ENCODE data around the gene DMXL2. TPM values are rescaled to one million over a fixed set of nuclear protein-coding genes. Genes with fewer than 3 reads are reported as not detected.

The DMXL2 gene
- total and polyA plus RNA-seq, 2 experiments from 2014 or later, result 6.1 to 61.1 TPM

DNA sequence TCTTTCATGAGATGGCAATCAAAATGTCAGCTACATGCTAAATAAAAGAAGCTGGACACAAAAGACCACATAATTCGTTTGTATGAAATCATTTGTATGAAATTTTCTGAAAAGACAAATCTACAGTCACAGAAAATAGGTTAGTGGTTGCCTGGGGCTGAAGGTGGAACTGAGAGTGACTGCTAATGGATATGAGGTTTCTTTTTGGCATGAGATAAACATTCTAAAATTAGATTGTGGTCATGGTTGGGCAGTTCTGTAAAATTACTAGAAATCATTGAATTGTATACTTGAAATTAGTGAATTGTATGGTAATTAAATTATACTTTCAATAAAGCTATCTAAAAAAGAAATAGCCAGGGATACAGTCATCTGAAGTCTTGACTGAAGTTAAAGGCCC lies 2.7 kb upstream of the DMXL2 start:
- Mint-ChIP-seq H3K36me3 (ENCODE audit: low read depth) (no peaks in the 10 kb centered on the region), H3K4me1 (peaks cover 22% of the 10 kb centered on the region), H3K27ac (no peak overlapping the region), H3K27me3 (ENCODE audit: insufficient read depth, low read depth, poor library complexity) (peaks cover 6% of the 10 kb centered on the region), H3K4me3 (no peak overlapping the region), H3K9me3 (no peaks in the 10 kb centered on the region; the same call in 2 of the 3 replicates)
- ATAC-seq (no peak), DNase-seq (ENCODE audit: low spot score) (no peak)
- Histone ChIP-seq H3K79me2 (replicated peaks; ENCODE audit: insufficient read depth) (no peaks in the 10 kb centered on the region; the same call in 1 of the 2 replicates), H3K4me3 (no peak overlapping the region), H3K27me3 (ENCODE audit: insufficient read depth) (peaks cover 28% of the 10 kb centered on the region), H3K36me3 (ENCODE audit: insufficient read depth) (no peaks in the 10 kb centered on the region), H3K9me2 (ENCODE audit: insufficient read depth) (0 out of 2 replicates have a peak, but pooled peaks cover 3% of the 10 kb centered on the region), H2AFZ (no peak overlapping the region), H3K4me1 (ENCODE audit: insufficient read depth) (peaks cover 18% of the 10 kb centered on the region), H3K27ac (ENCODE audit: low read depth) (no peak overlapping the region), H3F3A (replicated peaks; ENCODE audit: low read depth) (peaks cover 6% of the 10 kb centered on the region), H4K20me1 (replicated peaks; ENCODE audit: insufficient read depth) (no peaks in the 10 kb centered on the region), H3K4me2 (no peak overlapping the region)
- TF ChIP-seq CREB1 (CRISPR knock-in tag; IDR thresholded peaks at IDR 0.05; ENCODE audit: low read depth) (no peak), ZNF331 (CRISPR knock-in tag; IDR thresholded peaks at IDR 0.05; ENCODE audit: low read depth) (no peak), JUNB (IDR thresholded peaks at IDR 0.05; ENCODE audit: unreplicated experiment) (no peak), POLR2AphosphoS5 (IDR thresholded peaks at IDR 0.05; ENCODE audit: low read depth) (no peak), EZH2phosphoT487 (IDR thresholded peaks at IDR 0.05; ENCODE audit: unreplicated experiment) (no peak), ZNF114 (CRISPR knock-in tag; IDR thresholded peaks at IDR 0.05) (no peak), NANOG (IDR thresholded peaks at IDR 0.05; ENCODE audit: borderline replicate concordance) (no peak), STAT1 (IDR thresholded peaks at IDR 0.05; ENCODE audit: unreplicated experiment) (no peak), EZH2 (IDR thresholded peaks at IDR 0.05; ENCODE audit: low read depth, unreplicated experiment) (no peak)
- TF ChIP-seq, protein P1, sequence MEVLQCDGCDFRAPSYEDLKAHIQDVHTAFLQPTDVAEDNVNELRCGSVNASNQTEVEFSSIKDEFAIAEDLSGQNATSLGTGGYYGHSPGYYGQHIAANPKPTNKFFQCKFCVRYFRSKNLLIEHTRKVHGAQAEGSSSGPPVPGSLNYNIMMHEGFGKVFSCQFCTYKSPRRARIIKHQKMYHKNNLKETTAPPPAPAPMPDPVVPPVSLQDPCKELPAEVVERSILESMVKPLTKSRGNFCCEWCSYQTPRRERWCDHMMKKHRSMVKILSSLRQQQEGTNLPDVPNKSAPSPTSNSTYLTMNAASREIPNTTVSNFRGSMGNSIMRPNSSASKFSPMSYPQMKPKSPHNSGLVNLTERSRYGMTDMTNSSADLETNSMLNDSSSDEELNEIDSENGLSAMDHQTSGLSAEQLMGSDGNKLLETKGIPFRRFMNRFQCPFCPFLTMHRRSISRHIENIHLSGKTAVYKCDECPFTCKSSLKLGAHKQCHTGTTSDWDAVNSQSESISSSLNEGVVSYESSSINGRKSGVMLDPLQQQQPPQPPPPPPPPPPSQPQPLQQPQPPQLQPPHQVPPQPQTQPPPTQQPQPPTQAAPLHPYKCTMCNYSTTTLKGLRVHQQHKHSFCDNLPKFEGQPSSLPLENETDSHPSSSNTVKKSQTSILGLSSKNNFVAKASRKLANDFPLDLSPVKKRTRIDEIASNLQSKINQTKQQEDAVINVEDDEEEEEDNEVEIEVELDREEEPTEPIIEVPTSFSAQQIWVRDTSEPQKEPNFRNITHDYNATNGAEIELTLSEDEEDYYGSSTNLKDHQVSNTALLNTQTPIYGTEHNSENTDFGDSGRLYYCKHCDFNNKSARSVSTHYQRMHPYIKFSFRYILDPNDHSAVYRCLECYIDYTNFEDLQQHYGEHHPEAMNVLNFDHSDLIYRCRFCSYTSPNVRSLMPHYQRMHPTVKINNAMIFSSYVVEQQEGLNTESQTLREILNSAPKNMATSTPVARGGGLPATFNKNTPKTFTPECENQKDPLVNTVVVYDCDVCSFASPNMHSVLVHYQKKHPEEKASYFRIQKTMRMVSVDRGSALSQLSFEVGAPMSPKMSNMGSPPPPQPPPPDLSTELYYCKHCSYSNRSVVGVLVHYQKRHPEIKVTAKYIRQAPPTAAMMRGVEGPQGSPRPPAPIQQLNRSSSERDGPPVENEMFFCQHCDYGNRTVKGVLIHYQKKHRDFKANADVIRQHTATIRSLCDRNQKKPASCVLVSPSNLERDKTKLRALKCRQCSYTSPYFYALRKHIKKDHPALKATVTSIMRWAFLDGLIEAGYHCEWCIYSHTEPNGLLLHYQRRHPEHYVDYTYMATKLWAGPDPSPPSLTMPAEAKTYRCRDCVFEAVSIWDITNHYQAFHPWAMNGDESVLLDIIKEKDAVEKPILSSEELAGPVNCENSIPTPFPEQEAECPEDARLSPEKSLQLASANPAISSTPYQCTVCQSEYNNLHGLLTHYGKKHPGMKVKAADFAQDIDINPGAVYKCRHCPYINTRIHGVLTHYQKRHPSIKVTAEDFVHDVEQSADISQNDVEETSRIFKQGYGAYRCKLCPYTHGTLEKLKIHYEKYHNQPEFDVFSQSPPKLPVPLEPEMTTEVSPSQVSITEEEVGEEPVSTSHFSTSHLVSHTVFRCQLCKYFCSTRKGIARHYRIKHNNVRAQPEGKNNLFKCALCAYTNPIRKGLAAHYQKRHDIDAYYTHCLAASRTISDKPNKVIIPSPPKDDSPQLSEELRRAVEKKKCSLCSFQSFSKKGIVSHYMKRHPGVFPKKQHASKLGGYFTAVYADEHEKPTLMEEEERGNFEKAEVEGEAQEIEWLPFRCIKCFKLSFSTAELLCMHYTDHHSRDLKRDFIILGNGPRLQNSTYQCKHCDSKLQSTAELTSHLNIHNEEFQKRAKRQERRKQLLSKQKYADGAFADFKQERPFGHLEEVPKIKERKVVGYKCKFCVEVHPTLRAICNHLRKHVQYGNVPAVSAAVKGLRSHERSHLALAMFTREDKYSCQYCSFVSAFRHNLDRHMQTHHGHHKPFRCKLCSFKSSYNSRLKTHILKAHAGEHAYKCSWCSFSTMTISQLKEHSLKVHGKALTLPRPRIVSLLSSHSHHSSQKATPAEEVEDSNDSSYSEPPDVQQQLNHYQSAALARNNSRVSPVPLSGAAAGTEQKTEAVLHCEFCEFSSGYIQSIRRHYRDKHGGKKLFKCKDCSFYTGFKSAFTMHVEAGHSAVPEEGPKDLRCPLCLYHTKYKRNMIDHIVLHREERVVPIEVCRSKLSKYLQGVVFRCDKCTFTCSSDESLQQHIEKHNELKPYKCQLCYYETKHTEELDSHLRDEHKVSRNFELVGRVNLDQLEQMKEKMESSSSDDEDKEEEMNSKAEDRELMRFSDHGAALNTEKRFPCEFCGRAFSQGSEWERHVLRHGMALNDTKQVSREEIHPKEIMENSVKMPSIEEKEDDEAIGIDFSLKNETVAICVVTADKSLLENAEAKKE (CRISPR knock-in tag; IDR thresholded peaks at IDR 0.05), result no peak
- TF ChIP-seq, protein P2, sequence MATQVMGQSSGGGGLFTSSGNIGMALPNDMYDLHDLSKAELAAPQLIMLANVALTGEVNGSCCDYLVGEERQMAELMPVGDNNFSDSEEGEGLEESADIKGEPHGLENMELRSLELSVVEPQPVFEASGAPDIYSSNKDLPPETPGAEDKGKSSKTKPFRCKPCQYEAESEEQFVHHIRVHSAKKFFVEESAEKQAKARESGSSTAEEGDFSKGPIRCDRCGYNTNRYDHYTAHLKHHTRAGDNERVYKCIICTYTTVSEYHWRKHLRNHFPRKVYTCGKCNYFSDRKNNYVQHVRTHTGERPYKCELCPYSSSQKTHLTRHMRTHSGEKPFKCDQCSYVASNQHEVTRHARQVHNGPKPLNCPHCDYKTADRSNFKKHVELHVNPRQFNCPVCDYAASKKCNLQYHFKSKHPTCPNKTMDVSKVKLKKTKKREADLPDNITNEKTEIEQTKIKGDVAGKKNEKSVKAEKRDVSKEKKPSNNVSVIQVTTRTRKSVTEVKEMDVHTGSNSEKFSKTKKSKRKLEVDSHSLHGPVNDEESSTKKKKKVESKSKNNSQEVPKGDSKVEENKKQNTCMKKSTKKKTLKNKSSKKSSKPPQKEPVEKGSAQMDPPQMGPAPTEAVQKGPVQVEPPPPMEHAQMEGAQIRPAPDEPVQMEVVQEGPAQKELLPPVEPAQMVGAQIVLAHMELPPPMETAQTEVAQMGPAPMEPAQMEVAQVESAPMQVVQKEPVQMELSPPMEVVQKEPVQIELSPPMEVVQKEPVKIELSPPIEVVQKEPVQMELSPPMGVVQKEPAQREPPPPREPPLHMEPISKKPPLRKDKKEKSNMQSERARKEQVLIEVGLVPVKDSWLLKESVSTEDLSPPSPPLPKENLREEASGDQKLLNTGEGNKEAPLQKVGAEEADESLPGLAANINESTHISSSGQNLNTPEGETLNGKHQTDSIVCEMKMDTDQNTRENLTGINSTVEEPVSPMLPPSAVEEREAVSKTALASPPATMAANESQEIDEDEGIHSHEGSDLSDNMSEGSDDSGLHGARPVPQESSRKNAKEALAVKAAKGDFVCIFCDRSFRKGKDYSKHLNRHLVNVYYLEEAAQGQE (IDR thresholded peaks at IDR 0.05; ENCODE audit: unreplicated experiment), result no peak
- TF ChIP-seq, protein P3, sequence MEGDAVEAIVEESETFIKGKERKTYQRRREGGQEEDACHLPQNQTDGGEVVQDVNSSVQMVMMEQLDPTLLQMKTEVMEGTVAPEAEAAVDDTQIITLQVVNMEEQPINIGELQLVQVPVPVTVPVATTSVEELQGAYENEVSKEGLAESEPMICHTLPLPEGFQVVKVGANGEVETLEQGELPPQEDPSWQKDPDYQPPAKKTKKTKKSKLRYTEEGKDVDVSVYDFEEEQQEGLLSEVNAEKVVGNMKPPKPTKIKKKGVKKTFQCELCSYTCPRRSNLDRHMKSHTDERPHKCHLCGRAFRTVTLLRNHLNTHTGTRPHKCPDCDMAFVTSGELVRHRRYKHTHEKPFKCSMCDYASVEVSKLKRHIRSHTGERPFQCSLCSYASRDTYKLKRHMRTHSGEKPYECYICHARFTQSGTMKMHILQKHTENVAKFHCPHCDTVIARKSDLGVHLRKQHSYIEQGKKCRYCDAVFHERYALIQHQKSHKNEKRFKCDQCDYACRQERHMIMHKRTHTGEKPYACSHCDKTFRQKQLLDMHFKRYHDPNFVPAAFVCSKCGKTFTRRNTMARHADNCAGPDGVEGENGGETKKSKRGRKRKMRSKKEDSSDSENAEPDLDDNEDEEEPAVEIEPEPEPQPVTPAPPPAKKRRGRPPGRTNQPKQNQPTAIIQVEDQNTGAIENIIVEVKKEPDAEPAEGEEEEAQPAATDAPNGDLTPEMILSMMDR (conservative IDR thresholded peaks at IDR 0.05; ENCODE audit: low read depth in 2 of 2), result no peak
- TF ChIP-seq, protein P4, sequence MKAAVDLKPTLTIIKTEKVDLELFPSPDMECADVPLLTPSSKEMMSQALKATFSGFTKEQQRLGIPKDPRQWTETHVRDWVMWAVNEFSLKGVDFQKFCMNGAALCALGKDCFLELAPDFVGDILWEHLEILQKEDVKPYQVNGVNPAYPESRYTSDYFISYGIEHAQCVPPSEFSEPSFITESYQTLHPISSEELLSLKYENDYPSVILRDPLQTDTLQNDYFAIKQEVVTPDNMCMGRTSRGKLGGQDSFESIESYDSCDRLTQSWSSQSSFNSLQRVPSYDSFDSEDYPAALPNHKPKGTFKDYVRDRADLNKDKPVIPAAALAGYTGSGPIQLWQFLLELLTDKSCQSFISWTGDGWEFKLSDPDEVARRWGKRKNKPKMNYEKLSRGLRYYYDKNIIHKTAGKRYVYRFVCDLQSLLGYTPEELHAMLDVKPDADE (IDR thresholded peaks at IDR 0.05), result no peak
